Stimulated activated CD4-positive, alpha-beta T cell treated with anti-CD3 and anti-CD28 coated beads, TNF-alpha, amount 100 ng/mL, for 4 hours (primary cell): ENCODE data around the gene CAPN15.
"Not testable (repeated sequence)": the region's sequence is repeated elsewhere in the genome, so short reads cannot be mapped to it uniquely, and the experiment has no call there.

Source experiments
- DNase-seq, 3 experiments: peaks; one replicate each; pipeline ENCODE4 v3.0.0-alpha.2; 2020; ENCODE audit warnings: low read depth in 3 of 3

CAPN15 gene

GRCh38 chr16:507527-507926 lies 20.0 kb upstream of the CAPN15 start:
- DNase-seq = not testable (repeated sequence)

- DNase-seq = no peak
Observed at GRCh38 chr16:507996-508395, 19.5 kb upstream of the CAPN15 start.

- DNase-seq = no peak
Observed at GRCh38 chr16:508884-509736, 18.4 kb upstream of the CAPN15 start.

GRCh38 chr16:510066-510825 lies 17.3 kb upstream of the CAPN15 start:
- no peak for DNase-seq

GRCh38 chr16:512802-513201 lies 14.7 kb upstream of the CAPN15 start:
- no peak for DNase-seq

GRCh38 chr16:513950-514349 lies 13.6 kb upstream of the CAPN15 start:
- no peak for DNase-seq

- no peak for DNase-seq
Observed at GRCh38 chr16:515175-515938, 12.2 kb upstream of the CAPN15 start.

GRCh38 chr16:515939-516226 lies 11.6 kb upstream of the CAPN15 start:
- no peak for DNase-seq

GRCh38 chr16:516301-516700 lies 11.2 kb upstream of the CAPN15 start:
- no peak for DNase-seq

- DNase-seq = no peak
Observed at GRCh38 chr16:518858-519257, 8.7 kb upstream of the CAPN15 start.

GRCh38 chr16:519425-519824 lies 8.1 kb upstream of the CAPN15 start:
- no peak for DNase-seq

- no peak for DNase-seq
Observed at GRCh38 chr16:519841-520687, 7.4 kb upstream of the CAPN15 start.

- DNase-seq = no peak
Observed at GRCh38 chr16:520847-521246, 6.7 kb upstream of the CAPN15 start.

GRCh38 chr16:521381-522210 lies 5.9 kb upstream of the CAPN15 start:
- DNase-seq = no peak

GRCh38 chr16:522320-523096 lies 5.0 kb upstream of the CAPN15 start:
- no peak for DNase-seq

GRCh38 chr16:523097-523741 lies 4.3 kb upstream of the CAPN15 start:
- DNase-seq = no peak

- DNase-seq = no peak
Observed at GRCh38 chr16:524274-525040, 3.1 kb upstream of the CAPN15 start.

GRCh38 chr16:525123-525519 lies 2.4 kb upstream of the CAPN15 start:
- DNase-seq = no peak
